ENCODE results near the gene CDH19. TPM values are rescaled to one million over a fixed set of nuclear protein-coding genes. Genes with fewer than 3 reads are reported as not detected.

The CDH19 gene
- polyA plus RNA-seq, 1 donor (not counting 4 experiments of a cell fraction or from before 2014, with no cell fraction given) = not detected

- Histone ChIP-seq H3K4me1 (ENCODE audit: control insufficient read depth, extremely low read depth, insufficient read depth, low read length) (no peaks in the 10 kb centered on the region), H3K36me3 (ENCODE audit: control insufficient read depth in 2 of 2, extremely low read depth in 1 of 2, insufficient read depth in 2 of 2, low read length in 2 of 2) (no peaks in the 10 kb centered on the region), H3K79me2 (ENCODE audit: control insufficient read depth, insufficient read depth, low read length) (no peaks in the 10 kb centered on the region), H3K9me3 (ENCODE audit: control insufficient read depth, low read depth, low read length) (no peaks in the 10 kb centered on the region), H3K9ac (ENCODE audit: control insufficient read depth, extremely low read depth, insufficient read depth, low read length) (no peak overlapping the region), H2AFZ (ENCODE audit: control insufficient read depth, low read length) (no peak overlapping the region), H3K27me3 (ENCODE audit: control insufficient read depth, extremely low read depth, insufficient read depth, low read length) (no peaks in the 10 kb centered on the region), H4K20me1 (ENCODE audit: control insufficient read depth, extremely low read depth, insufficient read depth, low read length) (no peaks in the 10 kb centered on the region), H3K9me1 (ENCODE audit: control insufficient read depth, extremely low read depth, insufficient read depth, low read length) (no peaks in the 10 kb centered on the region), H3K4me3 (ENCODE audit: control insufficient read depth in 2 of 3, extremely low read depth in 1 of 3, insufficient read depth in 2 of 3, low read depth in 1 of 3, low read length in 3 of 3) (no peak overlapping the region), H3K4me2 (ENCODE audit: control insufficient read depth, extremely low read depth, insufficient read depth, low read depth, low read length) (no peak overlapping the region), H3K27ac (ENCODE audit: control insufficient read depth, insufficient read depth, low read length) (no peak overlapping the region)
- DNase-seq (ENCODE audit: low read depth, low spot score) = no peak
- dilution Hi-C loops (cut with MboI; ENCODE audit: extremely low pct_ligation_motif_present, low sequenced_read_pairs) = no loop called here
- FAIRE-seq = no peak
- no peak for TF ChIP-seq EZH2 (IDR thresholded peaks at IDR 0.05; ENCODE audit: low read length)
- TF ChIP-seq, protein P1, sequence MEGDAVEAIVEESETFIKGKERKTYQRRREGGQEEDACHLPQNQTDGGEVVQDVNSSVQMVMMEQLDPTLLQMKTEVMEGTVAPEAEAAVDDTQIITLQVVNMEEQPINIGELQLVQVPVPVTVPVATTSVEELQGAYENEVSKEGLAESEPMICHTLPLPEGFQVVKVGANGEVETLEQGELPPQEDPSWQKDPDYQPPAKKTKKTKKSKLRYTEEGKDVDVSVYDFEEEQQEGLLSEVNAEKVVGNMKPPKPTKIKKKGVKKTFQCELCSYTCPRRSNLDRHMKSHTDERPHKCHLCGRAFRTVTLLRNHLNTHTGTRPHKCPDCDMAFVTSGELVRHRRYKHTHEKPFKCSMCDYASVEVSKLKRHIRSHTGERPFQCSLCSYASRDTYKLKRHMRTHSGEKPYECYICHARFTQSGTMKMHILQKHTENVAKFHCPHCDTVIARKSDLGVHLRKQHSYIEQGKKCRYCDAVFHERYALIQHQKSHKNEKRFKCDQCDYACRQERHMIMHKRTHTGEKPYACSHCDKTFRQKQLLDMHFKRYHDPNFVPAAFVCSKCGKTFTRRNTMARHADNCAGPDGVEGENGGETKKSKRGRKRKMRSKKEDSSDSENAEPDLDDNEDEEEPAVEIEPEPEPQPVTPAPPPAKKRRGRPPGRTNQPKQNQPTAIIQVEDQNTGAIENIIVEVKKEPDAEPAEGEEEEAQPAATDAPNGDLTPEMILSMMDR (optimal IDR thresholded peaks at IDR 0.05 in 1 of 3, IDR thresholded peaks at IDR 0.05 in 1 of 3, conservative IDR thresholded peaks at IDR 0.05 in 1 of 3; ENCODE audit: extremely low read depth in 1 of 3, insufficient read depth in 2 of 3, low read length in 3 of 3) = no peak
These were observed 3.7 kb upstream of the CDH19 start for GRCh38 chr18:66607632-66608031.

GRCh38 chr18:66601649-66602048 lies 2.2 kb downstream of the CDH19 start:
- no peak for DNase-seq (ENCODE audit: low read depth, low spot score)
- dilution Hi-C loops (cut with MboI; ENCODE audit: extremely low pct_ligation_motif_present, low sequenced_read_pairs) = no loop called here
- H3K36me3 ChIP-seq (ENCODE audit: control insufficient read depth in 2 of 2, extremely low read depth in 1 of 2, insufficient read depth in 2 of 2, low read length in 2 of 2) = no peaks in the 10 kb centered on the region

More at GRCh38 chr18:66601649-66602048, 2.2 kb downstream of the CDH19 start:
- Histone ChIP-seq H3K27me3 (ENCODE audit: control insufficient read depth, extremely low read depth, insufficient read depth, low read length) (no peaks in the 10 kb centered on the region), H4K20me1 (ENCODE audit: control insufficient read depth, extremely low read depth, insufficient read depth, low read length) (no peaks in the 10 kb centered on the region), H3K4me3 (ENCODE audit: control insufficient read depth in 2 of 3, extremely low read depth in 1 of 3, insufficient read depth in 2 of 3, low read depth in 1 of 3, low read length in 3 of 3) (no peak overlapping the region), H3K4me2 (ENCODE audit: control insufficient read depth, extremely low read depth, insufficient read depth, low read depth, low read length) (no peak overlapping the region), H3K79me2 (ENCODE audit: control insufficient read depth, insufficient read depth, low read length) (no peaks in the 10 kb centered on the region), H2AFZ (ENCODE audit: control insufficient read depth, low read length) (no peak overlapping the region), H3K27ac (ENCODE audit: control insufficient read depth, insufficient read depth, low read length) (no peak overlapping the region), H3K9me3 (ENCODE audit: control insufficient read depth, low read depth, low read length) (no peaks in the 10 kb centered on the region), H3K4me1 (ENCODE audit: control insufficient read depth, extremely low read depth, insufficient read depth, low read length) (no peaks in the 10 kb centered on the region), H3K9ac (ENCODE audit: control insufficient read depth, extremely low read depth, insufficient read depth, low read length) (no peak overlapping the region), H3K9me1 (ENCODE audit: control insufficient read depth, extremely low read depth, insufficient read depth, low read length) (no peaks in the 10 kb centered on the region)
- TF ChIP-seq, protein P1 (optimal IDR thresholded peaks at IDR 0.05 in 1 of 3, IDR thresholded peaks at IDR 0.05 in 1 of 3, conservative IDR thresholded peaks at IDR 0.05 in 1 of 3; ENCODE audit: extremely low read depth in 1 of 3, insufficient read depth in 2 of 3, low read length in 3 of 3) = no peak
- TF ChIP-seq EZH2 (IDR thresholded peaks at IDR 0.05; ENCODE audit: low read length) = no peak
- FAIRE-seq = no peak

Measured in keratinocyte (primary cell).